ENCODE results near the gene IGFBP3.
A peak's percentile ranks its signal among the peaks of the same experiment; 100 is the strongest.

The IGFBP3 gene

GRCh38 chr7:45921699-45922519 lies 837 bp upstream of the IGFBP3 start:
- no peak for DNase-seq

- DNase-seq: no peak
Measured at GRCh38 chr7:45921381-45921698, 268 bp upstream of the IGFBP3 start.

GRCh38 chr7:45919993-45920459 lies 1.0 kb downstream of the IGFBP3 start:
- DNase-seq: no peak

- no peak for DNase-seq
Measured at GRCh38 chr7:45919231-45919784, 1.8 kb downstream of the IGFBP3 start.

GRCh38 chr7:45918556-45918955 lies 2.5 kb downstream of the IGFBP3 start:
- DNase-seq: no peak

- DNase-seq: peak; percentile 75
Measured at GRCh38 chr7:45917658-45918057, 3.4 kb downstream of the IGFBP3 start.

- DNase-seq: no peak
Measured at GRCh38 chr7:45917064-45917463, 4.0 kb downstream of the IGFBP3 start.

- DNase-seq: no peak
Measured at GRCh38 chr7:45915606-45916005, 5.5 kb downstream of the IGFBP3 start.

- DNase-seq: no peak
Measured at GRCh38 chr7:45914911-45915310, 6.2 kb downstream of the IGFBP3 start.

- no peak for DNase-seq
Measured at GRCh38 chr7:45912972-45913371, 8.1 kb downstream of the IGFBP3 start.

GRCh38 chr7:45911311-45911710 lies 9.8 kb downstream of the IGFBP3 start:
- no peak for DNase-seq

- no peak for DNase-seq
Measured at GRCh38 chr7:45910855-45911254, 10.2 kb downstream of the IGFBP3 start.

GRCh38 chr7:45909561-45909960 lies 11.5 kb downstream of the IGFBP3 start:
- no peak for DNase-seq

- no peak for DNase-seq
Measured at GRCh38 chr7:45902820-45903219, 18.3 kb downstream of the IGFBP3 start.

- no peak for DNase-seq
Measured at GRCh38 chr7:45901566-45901965, 19.5 kb downstream of the IGFBP3 start.

GRCh38 chr7:45898222-45898621 lies 22.9 kb downstream of the IGFBP3 start:
- DNase-seq: no peak

- DNase-seq: no peak
Measured at GRCh38 chr7:45897042-45897690, 23.9 kb downstream of the IGFBP3 start.

- DNase-seq: no peak
Measured at GRCh38 chr7:45894665-45895062, 26.4 kb downstream of the IGFBP3 start.

- no peak for DNase-seq
Measured at GRCh38 chr7:45893996-45894664, 26.9 kb downstream of the IGFBP3 start.

GRCh38 chr7:45893374-45893995 lies 27.6 kb downstream of the IGFBP3 start:
- no peak for DNase-seq

GRCh38 chr7:45892407-45893035 lies 28.6 kb downstream of the IGFBP3 start:
- no peak for DNase-seq

Measured in 8988T (cell line).